GM19351 (cell line): ENCODE results near the gene MBD1.
"Not testable (repeated sequence)": the region's sequence is repeated elsewhere in the genome, so short reads cannot be mapped to it uniquely, and the experiment has no call there.

Source experiments
- ATAC-seq: cut with Tn5 transposase; IDR thresholded peaks from one replicate; pipeline ENCODE4 v1.9.1; 2021; ENCODE audit warnings: mild to moderate bottlenecking, moderate library complexity; ENCODE audit not compliant: unreplicated experiment

The MBD1 gene

GRCh38 chr18:50275503-50276036 is 5.8 kb downstream of the MBD1 start:
- no peak for ATAC-seq

GRCh38 chr18:50274941-50275340 is 6.4 kb downstream of the MBD1 start:
- no peak for ATAC-seq

GRCh38 chr18:50274044-50274442 is 7.3 kb downstream of the MBD1 start:
- ATAC-seq, result no peak

GRCh38 chr18:50273203-50274043 is 7.9 kb downstream of the MBD1 start:
- ATAC-seq, result no peak

- no peak for ATAC-seq
Measured at GRCh38 chr18:50272568-50272967, 8.8 kb downstream of the MBD1 start.

GRCh38 chr18:50268022-50268747 is 13.1 kb downstream of the MBD1 start:
- peak; percentile 69 for ATAC-seq

- peak; percentile 78 for ATAC-seq
Measured at GRCh38 chr18:50266248-50266704, 15.0 kb downstream of the MBD1 start, which contains the start of gene CFAP53. Gene CFAP53 (minus strand): TSS chr18:50266495. CDS start chr18:50266404, 91 bp downstream.

- no peak for ATAC-seq
Measured at GRCh38 chr18:50262977-50263376, 18.3 kb downstream of the MBD1 start.

GRCh38 chr18:50250935-50251334 is 30.4 kb downstream of the MBD1 start:
- ATAC-seq, result no peak

GRCh38 chr18:50249576-50249975 is 31.7 kb downstream of the MBD1 start:
- no peak for ATAC-seq

GRCh38 chr18:50247561-50247960 is 33.8 kb downstream of the MBD1 start:
- no peak for ATAC-seq

- ATAC-seq, result not testable (repeated sequence)
Measured at GRCh38 chr18:50241768-50242167, 39.6 kb downstream of the MBD1 start.

GRCh38 chr18:50240080-50240563 is 41.2 kb downstream of the MBD1 start:
- no peak for ATAC-seq

- no peak for ATAC-seq
Measured at GRCh38 chr18:50232419-50232818, 48.9 kb downstream of the MBD1 start.

GRCh38 chr18:50231621-50232020 is 49.7 kb downstream of the MBD1 start:
- no peak for ATAC-seq

GRCh38 chr18:50220249-50220648 is 61.1 kb downstream of the MBD1 start:
- ATAC-seq, result not testable (repeated sequence)
